HepG2 (cell line): Measurements from ENCODE around the gene OSCP1. TPM values are rescaled to one million over a fixed set of nuclear protein-coding genes. Genes with fewer than 3 reads are reported as not detected.

Source experiments
- ATAC-seq: fragments of 200-7000 bp; cut with Tn5 transposase; 3 replicates; pipeline ENCODE4 v1.9.1; 2020; ENCODE audit warnings: mild to moderate bottlenecking, moderate library complexity
- BruUV-seq: library from RNA; stranded (reverse); fragments of 400-500 nt; replicated peaks from 2 replicates; lab custom pipeline; 2021; lab: Mats Ljungman, UMichigan
- CTCF ChIA-PET: fragments of 300-600 bp; formaldehyde crosslinking; extraction: SDS; loops from one replicate; lab custom pipeline; 2021; ENCODE audit warnings: low total read pairs, inconsistent platforms, low intra/inter-chr PET ratio; lab: Yijun Ruan, JAX
- POLR2A ChIA-PET: fragments of 350-600 bp; sonication (Branson Sonifier 250); formaldehyde crosslinking; loops from one replicate; lab custom pipeline; 2020; ENCODE audit warnings: antibody characterized with exemption, inconsistent platforms; lab: Yijun Ruan, JAX
- DNase-seq: peaks from one replicate; pipeline ENCODE4 v3.0.0-alpha.2; 2015; ENCODE audit warnings: low spot score
- FAIRE-seq: peaks from 3 replicates; lab custom pipeline; 2011; peaks lifted over from hg19 to GRCh38; lab: Jason Lieb, UNC
- H2AFZ ChIP-seq: one replicate; pipeline ENCODE4 v1.6.1; 2011; ENCODE audit warnings: low read length, inconsistent platforms
- H3K27ac ChIP-seq: fragments of 300-600 bp; 3 replicates; pipeline ENCODE4 v1.8.0; 2011; ENCODE audit warnings: mixed run types, mild to moderate bottlenecking, mixed read lengths, low read length, inconsistent platforms; ENCODE audit not compliant: insufficient read depth; ENCODE audit errors: extremely low read length
- H3K27me3 ChIP-seq, 2 experiments: fragments of 200-600 bp in 1 of 2; 2 replicates in 1 of 2; 3 replicates in 1 of 2; pipeline versions ENCODE4 v1.6.0 to v1.8.0; 2011; ENCODE audit warnings: low read length in 2 of 2, mild to moderate bottlenecking in 2 of 2, moderate library complexity in 2 of 2, inconsistent platforms in 1 of 2; ENCODE audit not compliant: insufficient read depth in 2 of 2, control insufficient read depth in 1 of 2
- H3K36me3 ChIP-seq, 2 experiments: fragments of 200-600 bp in 1 of 2; replicated peaks in 1 of 2; 2 replicates in 1 of 2; 3 replicates in 1 of 2; pipeline versions ENCODE4 v1.5.1 to v1.8.0; 2011; ENCODE audit warnings: low read length in 2 of 2, inconsistent platforms in 1 of 2; ENCODE audit not compliant: insufficient read depth in 2 of 2, control insufficient read depth in 1 of 2
- H3K4me1 ChIP-seq: 2 replicates; pipeline ENCODE4 v1.5.1; 2012; ENCODE audit warnings: low read length, inconsistent platforms; ENCODE audit not compliant: insufficient read depth
- H3K4me2 ChIP-seq: 2 replicates; pipeline ENCODE4 v1.6.0; 2011; ENCODE audit warnings: low read depth, low read length, inconsistent platforms
- H3K4me3 ChIP-seq, 3 experiments: fragments of 200-600 bp in 1 of 3; sonication (generic), shearing (Covaris generic) in 1 of 3; replicated peaks in 1 of 3; 2 replicates each; pipeline ENCODE4 v1.5.1; 2011 to 2016; ENCODE audit warnings: low read length in 3 of 3, inconsistent platforms in 2 of 3, low read depth in 2 of 3, mild to moderate bottlenecking in 2 of 3, control low read depth in 1 of 3, mixed read lengths in 1 of 3; ENCODE audit not compliant: insufficient read depth in 1 of 3
- H3K79me2 ChIP-seq: one replicate; pipeline ENCODE4 v1.6.1; 2011; ENCODE audit warnings: low read length, inconsistent platforms; ENCODE audit not compliant: insufficient read depth
- H3K9ac ChIP-seq: 2 replicates; pipeline ENCODE4 v1.6.0; 2011; ENCODE audit warnings: mild to moderate bottlenecking, low read depth, low read length, inconsistent platforms; ENCODE audit not compliant: insufficient read depth
- H3K9me3 ChIP-seq: 2 replicates; pipeline ENCODE4 v1.5.1; 2012; ENCODE audit warnings: mild to moderate bottlenecking, low read length
- H4K20me1 ChIP-seq: 2 replicates; pipeline ENCODE4 v1.6.0; 2011; ENCODE audit warnings: inconsistent platforms, mild to moderate bottlenecking, low read length, moderate library complexity; ENCODE audit not compliant: insufficient read depth
- PHF20 ChIP-seq: sonication (generic); formaldehyde crosslinking; IDR thresholded peaks from 2 replicates; pipeline ENCODE4 v1.5.0; 2020; ENCODE audit warnings: mild to moderate bottlenecking, missing genetic modification reagents
- ZBTB37 ChIP-seq: sonication (generic); formaldehyde crosslinking; IDR thresholded peaks from 2 replicates; pipeline ENCODE4 v1.4.0; 2020; ENCODE audit warnings: mild to moderate bottlenecking, missing genetic modification reagents
- ZNF770 ChIP-seq: sonication (generic); formaldehyde crosslinking; IDR thresholded peaks from 2 replicates; pipeline ENCODE4 v1.5.0; 2020; ENCODE audit warnings: mild to moderate bottlenecking, missing genetic modification reagents
- ZNF782 ChIP-seq: sonication (generic); formaldehyde crosslinking; IDR thresholded peaks from 2 replicates; pipeline ENCODE4 v1.4.0; 2020; ENCODE audit warnings: missing genetic modification reagents, mild to moderate bottlenecking, borderline replicate concordance
- WGBS: methylation state at CpG from one replicate; pipeline ENCODE4 v1.1.6; 2017; ENCODE audit warnings: low lambda C conversion rate; 5-methylcytosine and 5-hydroxymethylcytosine counted together
- in situ Hi-C: cut with HindIII; loops from 2 replicates; pipeline ENCODE4 v1.10.0; 2017; ENCODE audit warnings: low pct_unique_long_range_greater_than_20kb; ENCODE audit not compliant: extremely low pct_ligation_motif_present
- intact Hi-C: fragments of 100-400 bp; cut with micrococcal nuclease; formaldehyde crosslinking; loops from one replicate; pipeline ENCODE4 v1.10.0; 2022; ENCODE audit not compliant: unreplicated experiment
- polyA plus RNA-seq, 8 experiments: library from polyadenylated mRNA; depleted of rRNA in 3 of 8; stranded (reverse) in 7 of 8; unstranded in 1 of 8; fragments of >200 nt; fragmentation: Illumina TruSeq in 4 of 8; extraction: Trizol in 4 of 8; gene quantifications; 2 replicates each; pipeline versions ENCODE4 v1.2.1 to v1.2.3, GENCODE V29; 2011 to 2016; ENCODE audit warnings: low read depth in 4 of 8, missing spikeins in 1 of 8, mixed read lengths in 1 of 8; ENCODE audit not compliant: insufficient read depth in 1 of 8
- total RNA-seq, 5 experiments: library from RNA; depleted of rRNA; stranded (reverse); fragments of >200 nt; fragmentation: Illumina TruSeq; extraction: Trizol; gene quantifications; 2 replicates each; pipeline ENCODE4 v1.2.3, GENCODE V29; 2016; ENCODE audit warnings: low read depth in 1 of 5

OSCP1 gene
- total and polyA plus RNA-seq, 2 of the 13 experiments (the other 11 are each of a cell fraction or from before 2014, with no cell fraction given), result 0.60 to 0.84 TPM

GRCh38 chr1:36384542-36385409 is 65.5 kb downstream of the OSCP1 start (continued):
- TF ChIP-seq ZBTB37, result no peak

GRCh38 chr1:36383240-36383639 is 67.0 kb downstream of the OSCP1 start:
- 91% methylated on average over 4 of the region's 4 CpGs for WGBS
- Histone ChIP-seq H3K4me3 (peak overlapping the region in 1 of 3 experiments; percentile 35; a peak in 2 of 6 replicates), H3K27me3 (no peaks in the 10 kb centered on the region; a peak in 1 of 5 replicates), H3K4me1 (peaks cover 80% of the 10 kb centered on the region), H3K27ac (peak overlapping the region; percentile 49), H4K20me1 (peaks cover 10% of the 10 kb centered on the region), H3K9ac (no peak overlapping the region), H3K4me2 (peak overlapping the region; percentile 50), H3K36me3 (peaks cover 6% of the 10 kb centered on the region in 2 experiments; a peak in 4 of 5 replicates), H3K9me3 (no peaks in the 10 kb centered on the region), H3K79me2 (peaks cover 68% of the 10 kb centered on the region), H2AFZ (no peak overlapping the region)
- POLR2A ChIA-PET, result interaction anchor here (1.1 to 9.5 kb wide), 3 partner anchors 15 to 17 kb away, joined by 3 to 391 read pairs (median 12); partner anchors contain the start of gene LSM10
- DNase-seq (no peak), FAIRE-seq (no peak), ATAC-seq (no peak)
- in situ Hi-C loops, result no loop called here
- CTCF ChIA-PET, result no interaction called here
- no TSS peak for BruUV-seq
- no peak for TF ChIP-seq PHF20 (CRISPR knock-in tag)
- TF ChIP-seq ZNF782, result no peak
- peak; percentile 2; the same call in 1 of the 2 replicates for TF ChIP-seq ZNF770 (CRISPR knock-in tag)
- intact Hi-C loops, result loop anchor here (5.0 kb wide), 1 partner anchor 39 kb away; no protein-coding TSS in a partner anchor
